H9 (cell line): ENCODE results near the gene HECW1. TPM values are rescaled to one million over a fixed set of nuclear protein-coding genes. Genes with fewer than 3 reads are reported as not detected.

Experiments used
- DNase-seq: peaks from one replicate; pipeline ENCODE4 v3.0.0-alpha.2; 2017
- H2AFZ ChIP-seq: one replicate; pipeline ENCODE4 v1.6.1; 2013; ENCODE audit warnings: mild to moderate bottlenecking, low read length, control low read depth, moderate library complexity
- H2AK5ac ChIP-seq: 2 replicates; pipeline ENCODE4 v1.6.1; 2013; ENCODE audit warnings: low read length, control low read depth, mixed read lengths; ENCODE audit not compliant: insufficient read length
- H2BK120ac ChIP-seq: one replicate; pipeline ENCODE4 v1.6.1; 2013; ENCODE audit warnings: low read depth, mild to moderate bottlenecking, low read length, control low read depth, inconsistent platforms; ENCODE audit not compliant: poor library complexity, severe bottlenecking
- H2BK12ac ChIP-seq: 2 replicates; pipeline ENCODE4 v1.6.1; 2013; ENCODE audit warnings: low read length, control low read depth, mixed read lengths, low read depth; ENCODE audit not compliant: insufficient read length
- H2BK15ac ChIP-seq: 2 replicates; pipeline ENCODE4 v1.6.1; 2013; ENCODE audit warnings: low read depth, low read length, control low read depth
- H2BK20ac ChIP-seq: one replicate; pipeline ENCODE4 v1.6.1; 2013; ENCODE audit warnings: low read depth, mild to moderate bottlenecking, low read length, control low read depth, inconsistent platforms; ENCODE audit not compliant: poor library complexity, severe bottlenecking
- H2BK5ac ChIP-seq: 2 replicates; pipeline ENCODE4 v1.6.1; 2013; ENCODE audit warnings: low read length, control low read depth, mixed read lengths; ENCODE audit not compliant: insufficient read length
- H3K14ac ChIP-seq: 2 replicates; pipeline ENCODE4 v1.6.1; 2013; ENCODE audit warnings: low read length, control low read depth; ENCODE audit not compliant: insufficient read depth
- H3K18ac ChIP-seq: 2 replicates; pipeline ENCODE4 v1.6.1; 2013; ENCODE audit warnings: low read depth, mild to moderate bottlenecking, mixed read lengths, low read length, control low read depth; ENCODE audit not compliant: insufficient read length
- H3K23ac ChIP-seq: 2 replicates; pipeline ENCODE4 v1.6.1; 2013; ENCODE audit warnings: low read length, control low read depth, mixed read lengths, low read depth; ENCODE audit not compliant: insufficient read length
- H3K23me2 ChIP-seq: 2 replicates; pipeline ENCODE4 v1.6.1; 2013; ENCODE audit warnings: low read depth, mild to moderate bottlenecking, mixed read lengths, low read length, control low read depth; ENCODE audit not compliant: insufficient read length, poor library complexity, severe bottlenecking
- H3K27ac ChIP-seq: 2 replicates; pipeline ENCODE4 v1.5.1; 2013; ENCODE audit warnings: low read length, control low read depth, mixed read lengths, low read depth; ENCODE audit not compliant: insufficient read length
- H3K27me3 ChIP-seq: 2 replicates; pipeline ENCODE4 v1.6.1; 2013; ENCODE audit warnings: low read length, control low read depth, inconsistent platforms; ENCODE audit not compliant: insufficient read depth
- H3K4ac ChIP-seq: 2 replicates; pipeline ENCODE4 v1.6.1; 2013; ENCODE audit warnings: low read depth, mild to moderate bottlenecking, control low read depth, inconsistent platforms, low read length, moderate library complexity
- H3K4me1 ChIP-seq: 2 replicates; pipeline ENCODE4 v1.6.1; 2013; ENCODE audit warnings: low read length, control low read depth, inconsistent platforms; ENCODE audit not compliant: insufficient read depth
- H3K4me2 ChIP-seq: 2 replicates; pipeline ENCODE4 v1.6.1; 2013; ENCODE audit warnings: low read length, control low read depth, mixed read lengths; ENCODE audit not compliant: insufficient read length, insufficient read depth
- H3K56ac ChIP-seq: 2 replicates; pipeline ENCODE4 v1.6.1; 2013; ENCODE audit warnings: low read depth, mild to moderate bottlenecking, mixed read lengths, low read length, control low read depth; ENCODE audit not compliant: insufficient read length
- H3K79me1 ChIP-seq: 2 replicates; pipeline ENCODE4 v1.6.1; 2013; ENCODE audit warnings: low read depth, mild to moderate bottlenecking, moderate library complexity, low read length, control low read depth, inconsistent platforms; ENCODE audit not compliant: insufficient read depth, poor library complexity, severe bottlenecking
- H3K79me2 ChIP-seq: 2 replicates; pipeline ENCODE4 v1.6.1; 2013; ENCODE audit warnings: low read length, control low read depth, inconsistent platforms; ENCODE audit not compliant: insufficient read depth
- H3K9ac ChIP-seq: 2 replicates; pipeline ENCODE4 v1.6.1; 2013; ENCODE audit warnings: low read length, control low read depth, mixed read lengths; ENCODE audit not compliant: insufficient read length; ENCODE audit errors: extremely low read depth
- H3K9me3 ChIP-seq: one replicate; pipeline ENCODE4 v1.6.1; 2013; ENCODE audit warnings: low read depth, low read length, inconsistent platforms; ENCODE audit not compliant: control insufficient read depth
- H3T11ph ChIP-seq: one replicate; pipeline ENCODE4 v1.6.1; 2013; ENCODE audit warnings: mild to moderate bottlenecking, low read length, control low read depth, inconsistent platforms
- H4K20me1 ChIP-seq: one replicate; pipeline ENCODE4 v1.6.1; 2013; ENCODE audit not compliant: control insufficient read depth, insufficient read length, insufficient read depth
- H4K5ac ChIP-seq: 2 replicates; pipeline ENCODE4 v1.6.1; 2013; ENCODE audit warnings: low read depth, mild to moderate bottlenecking, mixed read lengths, low read length, control low read depth; ENCODE audit not compliant: insufficient read length
- H4K8ac ChIP-seq: replicated peaks from 2 replicates; pipeline ENCODE4 v1.6.1; 2013; ENCODE audit warnings: low read length, control low read depth, mixed read lengths, low read depth; ENCODE audit not compliant: insufficient read length
- H4K91ac ChIP-seq: 2 replicates; pipeline ENCODE4 v1.6.1; 2013; ENCODE audit warnings: low read depth, mild to moderate bottlenecking, moderate library complexity, mixed read lengths, low read length, control low read depth; ENCODE audit not compliant: insufficient read length
- H3K27ac Mint-ChIP-seq, 3 experiments: 2 replicates in 2 of 3; 3 replicates in 1 of 3; pipeline ENCODE4 v1.8.0; 2020 to 2021; ENCODE audit warnings: mixed read lengths in 3 of 3, mild to moderate bottlenecking in 1 of 3, moderate library complexity in 1 of 3
- H3K27me3 Mint-ChIP-seq: 2 replicates; pipeline ENCODE4 v1.8.0; 2021; ENCODE audit warnings: low read depth, mild to moderate bottlenecking, moderate library complexity, mixed read lengths
- H3K36me3 Mint-ChIP-seq, 3 experiments: 2 replicates in 2 of 3; 3 replicates in 1 of 3; pipeline ENCODE4 v1.8.0; 2020 to 2021; ENCODE audit warnings: low read depth in 3 of 3, mixed read lengths in 3 of 3; ENCODE audit not compliant: insufficient read depth in 1 of 3
- H3K4me1 Mint-ChIP-seq, 2 experiments: 2 replicates each; pipeline ENCODE4 v1.8.0; 2020; ENCODE audit warnings: mixed read lengths in 2 of 2
- H3K4me3 Mint-ChIP-seq, 2 experiments: 2 replicates in 1 of 2; 3 replicates in 1 of 2; pipeline ENCODE4 v1.8.0; 2020 to 2021; ENCODE audit warnings: mild to moderate bottlenecking in 2 of 2, mixed read lengths in 2 of 2, moderate library complexity in 1 of 2
- H3K9me3 Mint-ChIP-seq, 2 experiments: 2 replicates in 1 of 2; 3 replicates in 1 of 2; pipeline ENCODE4 v1.8.0; 2020; ENCODE audit warnings: mild to moderate bottlenecking in 2 of 2, mixed read lengths in 2 of 2, moderate library complexity in 1 of 2
- WGBS: extraction: QIAGEN DNeasy Blood & Tissue Kit; methylation state at CpG from one replicate; pipeline ENCODE4 v1.1.7; 2013; ENCODE audit warnings: missing lambda C conversion rate, low lambda C conversion rate, mixed read lengths; ENCODE audit not compliant: insufficient read length; ENCODE audit errors: extremely low coverage; 5-methylcytosine and 5-hydroxymethylcytosine counted together
- total RNA-seq: library from RNA; stranded (reverse); gene quantifications from 2 replicates; pipeline ENCODE4 v1.2.1, GENCODE V29; 2021
- TF ChIP-seq, protein P1 (sequence below): fragments of 200-600 bp; sonication (generic); conservative IDR thresholded peaks from 3 replicates; pipeline ENCODE4 v1.8.0; 2021; ENCODE audit warnings: antibody characterized with exemption, mild to moderate bottlenecking

The HECW1 gene
- total RNA-seq, 1 experiment from 2014 or later = 5.0 TPM

DNA sequence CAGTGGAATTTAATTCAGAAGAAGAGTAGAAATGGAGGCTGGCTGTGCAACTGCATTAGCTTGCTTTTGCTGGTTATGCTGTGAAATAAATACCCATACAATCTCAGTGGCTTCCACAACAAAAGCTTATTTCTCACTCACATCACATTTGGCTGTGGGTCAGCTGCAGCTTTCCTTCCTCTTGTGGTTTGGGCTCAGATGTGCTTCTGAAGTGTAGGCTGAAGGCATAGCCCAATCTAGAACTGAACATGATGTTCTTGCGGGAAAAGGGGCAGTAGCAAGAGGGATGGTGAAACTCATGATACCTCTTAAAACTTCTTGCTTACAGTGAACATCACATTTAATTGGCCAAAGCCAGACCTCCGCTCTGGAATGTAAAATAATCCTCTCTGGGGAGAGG is 119.9 kb downstream of the HECW1 start:
- DNase-seq = no peak
- no peaks in the 10 kb centered on the region for H3K9me3 Mint-ChIP-seq
- H2BK15ac ChIP-seq = no peak overlapping the region
- H3K14ac ChIP-seq = no peak overlapping the region
- no peak overlapping the region for H4K8ac ChIP-seq
- TF ChIP-seq, protein P1, sequence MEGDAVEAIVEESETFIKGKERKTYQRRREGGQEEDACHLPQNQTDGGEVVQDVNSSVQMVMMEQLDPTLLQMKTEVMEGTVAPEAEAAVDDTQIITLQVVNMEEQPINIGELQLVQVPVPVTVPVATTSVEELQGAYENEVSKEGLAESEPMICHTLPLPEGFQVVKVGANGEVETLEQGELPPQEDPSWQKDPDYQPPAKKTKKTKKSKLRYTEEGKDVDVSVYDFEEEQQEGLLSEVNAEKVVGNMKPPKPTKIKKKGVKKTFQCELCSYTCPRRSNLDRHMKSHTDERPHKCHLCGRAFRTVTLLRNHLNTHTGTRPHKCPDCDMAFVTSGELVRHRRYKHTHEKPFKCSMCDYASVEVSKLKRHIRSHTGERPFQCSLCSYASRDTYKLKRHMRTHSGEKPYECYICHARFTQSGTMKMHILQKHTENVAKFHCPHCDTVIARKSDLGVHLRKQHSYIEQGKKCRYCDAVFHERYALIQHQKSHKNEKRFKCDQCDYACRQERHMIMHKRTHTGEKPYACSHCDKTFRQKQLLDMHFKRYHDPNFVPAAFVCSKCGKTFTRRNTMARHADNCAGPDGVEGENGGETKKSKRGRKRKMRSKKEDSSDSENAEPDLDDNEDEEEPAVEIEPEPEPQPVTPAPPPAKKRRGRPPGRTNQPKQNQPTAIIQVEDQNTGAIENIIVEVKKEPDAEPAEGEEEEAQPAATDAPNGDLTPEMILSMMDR = no peak
- H3K4me1 Mint-ChIP-seq = peaks cover 13 to 14% of the 10 kb centered on the region in 2 experiments
- H3K4me3 Mint-ChIP-seq = no peak overlapping the region
- no peak overlapping the region for H4K91ac ChIP-seq
- H2AK5ac ChIP-seq = no peak overlapping the region
- H3K79me1 ChIP-seq = no peaks in the 10 kb centered on the region
- no peaks in the 10 kb centered on the region for H3K27me3 ChIP-seq
- no peak overlapping the region for H3K56ac ChIP-seq
- no peak overlapping the region for H3K27ac Mint-ChIP-seq
- WGBS = no CpG with 5 or more reads among the region's 2 CpGs
- no peak overlapping the region for H2BK5ac ChIP-seq
- H3K79me2 ChIP-seq = no peaks in the 10 kb centered on the region
- no peaks in the 10 kb centered on the region for H4K20me1 ChIP-seq
- H3K4me2 ChIP-seq = no peak overlapping the region
- H2BK12ac ChIP-seq = no peak overlapping the region
- no peaks in the 10 kb centered on the region for H3K9me3 ChIP-seq
- peaks cover 7% of the 10 kb centered on the region for H3K4me1 ChIP-seq
- H3K27ac ChIP-seq = no peak overlapping the region
- no peak overlapping the region for H3K4ac ChIP-seq
- no peak overlapping the region for H2BK120ac ChIP-seq
- H3T11ph ChIP-seq = no peak overlapping the region
- H3K36me3 Mint-ChIP-seq = no peaks in the 10 kb centered on the region
- no peak overlapping the region for H3K9ac ChIP-seq
- H2AFZ ChIP-seq = no peak overlapping the region
- no peak overlapping the region for H3K23ac ChIP-seq
- no peak overlapping the region for H3K18ac ChIP-seq
- no peak overlapping the region for H4K5ac ChIP-seq
- no peaks in the 10 kb centered on the region for H3K23me2 ChIP-seq
- no peaks in the 10 kb centered on the region for H3K27me3 Mint-ChIP-seq
- H2BK20ac ChIP-seq = no peak overlapping the region
